AG09309 (cell line): ENCODE measurements around the gene KIAA0232.

Experiments
- DNase-seq: peaks from one replicate; pipeline ENCODE4 v3.0.0-alpha.2; 2010; ENCODE audit warnings: low read depth
- H3K4me3 ChIP-seq: 2 replicates; pipeline ENCODE4 v1.5.1; 2011; ENCODE audit warnings: mild to moderate bottlenecking, low read depth, low read length, moderate library complexity; ENCODE audit not compliant: control insufficient read depth
- TF ChIP-seq, protein P1 (sequence below): IDR thresholded peaks from 2 replicates; pipeline ENCODE4 v1.5.1; 2011; ENCODE audit warnings: mild to moderate bottlenecking, low read depth, low read length, inconsistent platforms; ENCODE audit not compliant: insufficient read depth, control insufficient read depth; ENCODE audit errors: missing control alignments

The KIAA0232 gene

DNA sequence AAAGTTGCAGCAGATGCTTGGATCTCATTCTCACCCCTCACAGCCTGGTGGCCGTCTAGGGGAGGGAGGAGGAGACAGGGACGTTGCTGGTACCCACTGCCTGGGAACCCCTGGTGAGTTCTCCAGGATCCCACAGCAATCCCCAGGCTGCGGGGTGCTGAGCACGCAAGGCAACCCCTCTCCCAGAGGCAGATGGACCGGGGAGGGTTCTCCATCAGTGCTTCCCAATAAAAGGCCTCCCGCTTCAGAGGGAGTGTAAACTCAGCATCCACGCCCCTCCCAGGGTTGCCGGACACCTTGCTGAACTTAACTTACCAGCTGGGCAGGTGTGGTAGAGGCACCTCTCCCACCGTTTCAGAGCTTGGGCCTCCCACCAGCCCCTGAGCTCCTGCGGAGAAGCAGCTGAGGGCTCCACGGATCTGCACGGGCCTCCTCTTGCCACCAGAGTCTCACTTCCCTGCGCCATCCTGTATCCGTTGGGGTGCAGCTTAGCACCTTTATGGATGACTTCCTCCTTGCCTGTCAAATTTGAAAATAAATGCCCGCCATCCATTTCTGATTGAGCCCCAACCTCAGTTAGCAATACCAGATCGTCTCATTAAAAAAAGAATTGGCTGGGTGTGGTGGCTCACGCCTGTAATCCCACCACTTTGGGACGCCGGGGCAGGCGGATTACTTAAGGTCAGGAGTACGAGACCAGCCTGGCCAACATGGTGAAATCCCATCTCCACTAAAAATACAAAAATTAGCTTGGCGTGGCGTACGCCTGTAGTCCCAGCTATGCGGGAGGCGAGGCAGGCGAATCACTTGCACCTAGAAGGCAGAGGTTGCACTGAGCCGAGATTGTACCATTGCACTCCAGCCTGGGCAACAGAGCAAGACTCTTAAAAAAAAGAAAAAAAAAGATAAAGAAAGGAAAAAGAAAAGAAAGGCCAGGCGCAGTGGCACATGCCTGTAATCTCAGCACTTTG lies 112.3 kb downstream of the KIAA0232 start:
- no peak for DNase-seq
- H3K4me3 ChIP-seq: no peak overlapping the region
- TF ChIP-seq, protein P1, sequence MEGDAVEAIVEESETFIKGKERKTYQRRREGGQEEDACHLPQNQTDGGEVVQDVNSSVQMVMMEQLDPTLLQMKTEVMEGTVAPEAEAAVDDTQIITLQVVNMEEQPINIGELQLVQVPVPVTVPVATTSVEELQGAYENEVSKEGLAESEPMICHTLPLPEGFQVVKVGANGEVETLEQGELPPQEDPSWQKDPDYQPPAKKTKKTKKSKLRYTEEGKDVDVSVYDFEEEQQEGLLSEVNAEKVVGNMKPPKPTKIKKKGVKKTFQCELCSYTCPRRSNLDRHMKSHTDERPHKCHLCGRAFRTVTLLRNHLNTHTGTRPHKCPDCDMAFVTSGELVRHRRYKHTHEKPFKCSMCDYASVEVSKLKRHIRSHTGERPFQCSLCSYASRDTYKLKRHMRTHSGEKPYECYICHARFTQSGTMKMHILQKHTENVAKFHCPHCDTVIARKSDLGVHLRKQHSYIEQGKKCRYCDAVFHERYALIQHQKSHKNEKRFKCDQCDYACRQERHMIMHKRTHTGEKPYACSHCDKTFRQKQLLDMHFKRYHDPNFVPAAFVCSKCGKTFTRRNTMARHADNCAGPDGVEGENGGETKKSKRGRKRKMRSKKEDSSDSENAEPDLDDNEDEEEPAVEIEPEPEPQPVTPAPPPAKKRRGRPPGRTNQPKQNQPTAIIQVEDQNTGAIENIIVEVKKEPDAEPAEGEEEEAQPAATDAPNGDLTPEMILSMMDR: no peak

DNA sequence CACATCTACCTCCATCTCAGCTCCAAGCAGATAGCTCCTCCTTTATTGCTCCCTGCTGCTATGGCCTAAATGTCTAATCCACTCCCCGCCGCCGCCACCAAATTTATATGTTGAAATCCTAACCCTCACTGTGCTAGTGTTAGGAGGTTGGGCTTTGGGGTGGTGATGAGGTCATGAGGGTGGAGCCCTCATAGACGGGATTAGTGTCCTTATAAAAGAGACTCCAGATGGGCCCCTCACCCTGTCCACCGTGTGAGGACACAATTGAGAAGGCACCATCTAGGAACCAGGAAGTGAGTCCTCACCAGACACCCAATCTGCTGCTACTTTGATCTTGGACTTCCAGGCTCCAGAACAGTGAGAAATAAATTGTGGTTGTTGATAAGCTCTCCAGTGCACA lies 113.5 kb downstream of the KIAA0232 start:
- TF ChIP-seq, protein P1: no peak
- H3K4me3 ChIP-seq: no peak overlapping the region
- no peak for DNase-seq

DNA sequence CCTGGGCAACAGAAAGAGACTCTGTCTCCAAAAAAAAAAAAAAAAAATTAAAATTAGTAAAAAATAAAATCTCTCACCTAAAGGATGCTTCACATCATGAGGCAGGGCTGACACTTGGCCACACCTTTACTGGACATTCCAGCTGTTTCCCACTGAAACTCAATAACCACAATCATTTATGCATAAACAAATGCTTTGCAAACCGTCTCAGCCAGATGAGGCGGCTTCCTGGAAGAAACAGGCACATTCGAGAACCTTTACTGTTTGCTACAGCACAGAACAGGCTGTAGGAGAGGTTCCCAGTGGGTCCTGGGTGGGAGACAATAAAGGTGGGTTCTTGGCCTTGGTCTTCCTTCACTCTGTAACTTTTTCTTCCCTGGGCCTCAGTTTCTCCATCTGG lies 116.2 kb downstream of the KIAA0232 start:
- no peak for DNase-seq
- TF ChIP-seq, protein P1: no peak

DNA sequence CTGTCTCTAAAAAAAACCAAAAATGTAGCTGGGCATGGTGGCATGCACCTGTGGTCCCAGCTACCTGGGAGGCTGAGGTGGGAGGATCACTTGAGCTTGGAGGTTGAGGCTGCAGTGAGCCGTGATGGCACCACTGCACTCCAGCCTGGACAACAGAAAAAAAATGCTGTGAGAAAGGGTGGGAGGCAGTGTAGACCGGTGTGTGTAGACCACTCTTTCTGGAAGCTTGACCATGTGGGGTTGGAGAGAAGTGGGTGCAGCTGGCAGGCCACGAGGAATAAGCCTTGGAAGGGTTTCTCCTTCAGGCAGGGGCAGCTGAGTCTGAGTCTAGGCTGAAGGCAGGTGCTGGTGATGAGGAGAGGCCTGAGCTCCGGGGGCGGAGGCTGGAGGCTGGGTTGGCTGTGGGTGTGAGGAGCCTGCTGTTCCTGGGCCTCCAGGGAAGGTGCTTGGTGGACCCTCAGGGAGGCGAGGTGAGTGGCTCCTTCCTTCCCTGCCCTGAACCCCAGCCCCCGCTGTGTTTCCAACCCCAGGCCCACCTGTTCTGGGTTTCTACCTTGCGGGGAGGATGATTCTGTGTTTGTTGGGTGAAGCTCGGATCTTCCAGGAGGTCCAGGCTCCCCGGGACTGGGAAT lies 117.8 kb downstream of the KIAA0232 start:
- H3K4me3 ChIP-seq: no peak overlapping the region
- no peak for DNase-seq
- TF ChIP-seq, protein P1: no peak

More for the DNA sequence above, 116.2 kb downstream of the KIAA0232 start:
- H3K4me3 ChIP-seq: no peak overlapping the region

DNA sequence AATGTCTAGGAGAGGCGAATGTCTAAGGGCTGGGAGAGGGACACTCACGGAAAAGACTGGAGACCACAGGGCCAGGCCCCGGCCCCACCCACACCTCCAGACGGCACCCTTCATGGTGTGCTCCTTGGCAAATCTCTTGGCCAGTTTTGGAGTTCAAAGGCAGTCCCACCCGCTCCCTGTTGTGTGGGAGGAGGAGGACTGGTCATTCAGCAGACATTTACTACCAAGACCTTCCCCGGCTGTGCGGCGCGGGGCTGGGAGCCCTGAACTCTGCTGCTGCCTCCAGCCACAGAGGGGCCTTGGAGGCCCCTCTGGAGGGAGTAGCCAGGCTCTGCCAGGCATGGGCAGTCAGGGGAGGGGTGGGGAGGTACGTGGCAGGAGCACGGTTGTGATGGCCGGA lies 118.4 kb downstream of the KIAA0232 start:
- no peak overlapping the region for H3K4me3 ChIP-seq
- TF ChIP-seq, protein P1: no peak
- DNase-seq: no peak

DNA sequence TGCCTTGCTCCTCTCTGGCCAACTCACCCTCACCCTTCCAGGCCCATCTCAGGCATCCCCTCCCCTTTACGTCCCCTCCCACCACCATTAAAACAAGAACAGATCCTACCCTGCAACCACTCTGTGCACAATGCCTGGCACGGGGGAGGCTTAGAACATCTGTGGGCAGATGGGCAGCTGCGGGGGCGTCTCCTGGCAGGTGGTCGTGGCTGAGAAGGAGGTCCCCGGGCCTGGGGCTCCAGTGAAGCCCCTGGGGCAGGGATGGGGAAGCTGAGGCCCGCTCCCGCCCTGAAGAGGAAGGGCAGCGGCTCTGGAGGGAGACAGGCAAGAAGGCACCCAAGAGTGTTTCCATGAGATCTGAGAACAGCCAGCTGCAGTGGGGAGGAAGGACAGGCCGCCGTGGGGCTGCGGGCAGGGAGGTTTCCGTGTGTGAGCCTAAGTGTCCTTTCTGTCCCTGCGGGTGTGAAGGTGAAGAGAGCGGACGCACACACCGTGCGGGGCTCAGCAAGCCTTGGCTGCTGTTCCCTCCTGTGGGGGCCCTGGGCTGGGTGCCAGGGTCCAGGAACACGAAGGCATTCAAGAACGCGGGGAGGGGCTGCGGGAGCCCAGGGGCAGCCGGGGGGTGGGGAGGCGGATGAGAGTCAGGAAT lies 119.3 kb downstream of the KIAA0232 start:
- TF ChIP-seq, protein P1: no peak
- no peak for DNase-seq

More for the DNA sequence above, 119.3 kb downstream of the KIAA0232 start:
- no peak overlapping the region for H3K4me3 ChIP-seq
